Vagina (tissue), 2 donors: ENCODE data around the gene KRT71.

ENCODE experiments used
- POLR2A ChIP-seq, 2 donors: fragments of 450-650 bp; IDR thresholded peaks; one replicate each; pipeline ENCODE4 v1.6.1; 2017; ENCODE audit warnings: antibody characterized with exemption in 2 of 2, mild to moderate bottlenecking in 2 of 2, moderate library complexity in 2 of 2
- POLR2AphosphoS5 ChIP-seq, 2 donors: sonication (generic); formaldehyde crosslinking; IDR thresholded peaks; one replicate each; pipeline ENCODE4 v1.9.0; 2017; ENCODE audit warnings: antibody characterized with exemption in 2 of 2, mild to moderate bottlenecking in 2 of 2, low read depth in 1 of 2; ENCODE audit not compliant: insufficient read depth in 1 of 2
- TF ChIP-seq, protein P1 (sequence below), 3 experiments: fragments of 450-650 bp in 2 of 3; fragments of 200-600 bp in 1 of 3; sonication (generic) in 1 of 3; IDR thresholded peaks; one replicate each; pipeline ENCODE4 v1.5.1; 2017 to 2019; ENCODE audit warnings: antibody characterized with exemption in 3 of 3, mild to moderate bottlenecking in 2 of 3, moderate library complexity in 2 of 3

GRCh38 chr12:52534482-52534881, 18.5 kb downstream of the KRT71 start:
- TF ChIP-seq POLR2A (IDR thresholded peaks at IDR 0.05) (no peak), POLR2AphosphoS5 (IDR thresholded peaks at IDR 0.05; ENCODE audit: insufficient read depth in 1 of 2, low read depth in 1 of 2) (no peak)
- TF ChIP-seq, protein P1, sequence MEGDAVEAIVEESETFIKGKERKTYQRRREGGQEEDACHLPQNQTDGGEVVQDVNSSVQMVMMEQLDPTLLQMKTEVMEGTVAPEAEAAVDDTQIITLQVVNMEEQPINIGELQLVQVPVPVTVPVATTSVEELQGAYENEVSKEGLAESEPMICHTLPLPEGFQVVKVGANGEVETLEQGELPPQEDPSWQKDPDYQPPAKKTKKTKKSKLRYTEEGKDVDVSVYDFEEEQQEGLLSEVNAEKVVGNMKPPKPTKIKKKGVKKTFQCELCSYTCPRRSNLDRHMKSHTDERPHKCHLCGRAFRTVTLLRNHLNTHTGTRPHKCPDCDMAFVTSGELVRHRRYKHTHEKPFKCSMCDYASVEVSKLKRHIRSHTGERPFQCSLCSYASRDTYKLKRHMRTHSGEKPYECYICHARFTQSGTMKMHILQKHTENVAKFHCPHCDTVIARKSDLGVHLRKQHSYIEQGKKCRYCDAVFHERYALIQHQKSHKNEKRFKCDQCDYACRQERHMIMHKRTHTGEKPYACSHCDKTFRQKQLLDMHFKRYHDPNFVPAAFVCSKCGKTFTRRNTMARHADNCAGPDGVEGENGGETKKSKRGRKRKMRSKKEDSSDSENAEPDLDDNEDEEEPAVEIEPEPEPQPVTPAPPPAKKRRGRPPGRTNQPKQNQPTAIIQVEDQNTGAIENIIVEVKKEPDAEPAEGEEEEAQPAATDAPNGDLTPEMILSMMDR (IDR thresholded peaks at IDR 0.05): no peak
